VCaP (cell line): ENCODE results near the gene IGLON5.

Experiments
- H3K27ac ChIP-seq: fragments of 450-650 bp; 2 replicates; pipeline ENCODE4 v1.5.1; 2017
- TF ChIP-seq, protein P1 (sequence below): fragments of 450-650 bp; conservative IDR thresholded peaks from 2 replicates; pipeline ENCODE4 v1.5.1; 2017; ENCODE audit warnings: mild to moderate bottlenecking, moderate library complexity

IGLON5 gene

DNA sequence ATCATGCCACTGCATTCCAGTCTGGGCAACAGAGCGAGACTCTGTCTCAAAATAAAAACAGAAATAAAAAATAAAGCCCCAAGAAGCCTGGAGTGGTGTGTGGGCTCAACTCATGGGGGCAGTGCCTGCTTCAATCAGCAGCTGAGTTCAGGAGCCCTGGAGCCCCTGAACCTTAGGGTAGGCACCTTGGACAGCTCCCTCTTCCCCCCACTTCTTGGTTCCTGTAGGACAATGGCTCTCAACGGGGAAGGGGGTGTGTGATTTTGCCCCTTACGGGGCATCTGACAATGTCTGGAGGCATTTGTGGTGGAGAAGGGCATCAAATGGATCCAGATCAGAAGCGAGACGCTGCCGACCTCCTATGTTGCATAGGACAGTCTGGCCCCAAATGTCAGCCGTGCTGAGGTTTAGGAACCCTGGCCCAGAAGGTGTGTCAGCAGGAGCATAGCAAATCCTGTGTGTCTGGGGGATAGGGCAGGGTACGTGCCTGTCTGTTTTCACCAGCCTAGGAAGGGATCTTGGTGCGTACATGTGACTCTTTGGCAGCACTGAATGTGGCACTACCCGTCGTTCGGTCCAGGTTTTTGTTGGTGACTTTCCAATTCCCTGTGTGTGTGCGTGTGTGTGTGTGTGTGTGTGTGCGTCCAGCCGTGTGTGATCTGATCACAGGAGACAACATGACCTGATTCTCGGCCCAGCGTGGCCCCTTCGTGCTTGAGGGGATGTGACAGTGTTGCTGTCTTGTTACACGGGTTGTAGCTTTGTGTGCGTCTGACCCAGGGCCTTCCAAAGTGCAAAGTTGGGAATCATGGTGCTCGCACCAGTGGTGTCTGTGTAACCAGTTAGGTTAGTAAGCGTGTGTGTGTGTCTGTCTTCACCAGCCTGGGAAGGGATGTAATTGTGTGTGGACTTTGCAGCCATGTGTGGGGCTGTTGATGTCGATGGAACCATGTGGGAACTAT lies 7.5 kb downstream of the IGLON5 start:
- TF ChIP-seq, protein P1, sequence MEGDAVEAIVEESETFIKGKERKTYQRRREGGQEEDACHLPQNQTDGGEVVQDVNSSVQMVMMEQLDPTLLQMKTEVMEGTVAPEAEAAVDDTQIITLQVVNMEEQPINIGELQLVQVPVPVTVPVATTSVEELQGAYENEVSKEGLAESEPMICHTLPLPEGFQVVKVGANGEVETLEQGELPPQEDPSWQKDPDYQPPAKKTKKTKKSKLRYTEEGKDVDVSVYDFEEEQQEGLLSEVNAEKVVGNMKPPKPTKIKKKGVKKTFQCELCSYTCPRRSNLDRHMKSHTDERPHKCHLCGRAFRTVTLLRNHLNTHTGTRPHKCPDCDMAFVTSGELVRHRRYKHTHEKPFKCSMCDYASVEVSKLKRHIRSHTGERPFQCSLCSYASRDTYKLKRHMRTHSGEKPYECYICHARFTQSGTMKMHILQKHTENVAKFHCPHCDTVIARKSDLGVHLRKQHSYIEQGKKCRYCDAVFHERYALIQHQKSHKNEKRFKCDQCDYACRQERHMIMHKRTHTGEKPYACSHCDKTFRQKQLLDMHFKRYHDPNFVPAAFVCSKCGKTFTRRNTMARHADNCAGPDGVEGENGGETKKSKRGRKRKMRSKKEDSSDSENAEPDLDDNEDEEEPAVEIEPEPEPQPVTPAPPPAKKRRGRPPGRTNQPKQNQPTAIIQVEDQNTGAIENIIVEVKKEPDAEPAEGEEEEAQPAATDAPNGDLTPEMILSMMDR, result no peak

DNA sequence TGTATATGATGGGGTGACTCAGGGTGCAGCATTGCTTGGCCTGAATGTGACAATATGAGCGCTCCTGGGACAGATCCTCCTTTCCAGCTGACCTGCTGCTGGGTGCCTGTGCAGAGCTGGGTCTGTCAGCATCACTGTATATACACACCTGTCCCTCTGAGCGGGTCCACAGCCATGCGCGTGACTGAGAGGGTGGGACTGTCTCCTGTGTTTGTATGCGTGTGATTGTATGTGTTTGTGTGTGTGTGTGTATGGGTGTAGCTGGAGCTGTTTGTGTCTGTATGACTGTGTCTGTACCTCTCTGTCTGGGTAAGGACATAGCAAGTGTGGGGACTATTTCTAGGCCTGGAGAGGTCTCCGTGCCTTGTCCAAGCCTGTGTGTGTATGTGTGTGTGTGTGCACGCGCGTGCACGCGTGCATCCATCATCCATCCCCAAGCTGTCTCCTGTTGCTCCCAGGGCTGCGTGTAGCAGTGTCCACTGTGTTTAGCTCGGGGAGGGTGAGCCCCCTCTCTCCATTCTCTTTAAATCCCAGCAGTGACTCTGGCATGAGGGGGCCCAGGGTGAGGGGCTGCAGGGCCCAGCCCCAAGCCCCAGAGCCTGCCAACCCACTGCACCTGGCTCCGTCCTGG lies 8.3 kb downstream of the IGLON5 start:
- no peak overlapping the region for H3K27ac ChIP-seq
- TF ChIP-seq, protein P1, result no peak

More for the DNA sequence above, 7.5 kb downstream of the IGLON5 start:
- no peak overlapping the region for H3K27ac ChIP-seq

DNA sequence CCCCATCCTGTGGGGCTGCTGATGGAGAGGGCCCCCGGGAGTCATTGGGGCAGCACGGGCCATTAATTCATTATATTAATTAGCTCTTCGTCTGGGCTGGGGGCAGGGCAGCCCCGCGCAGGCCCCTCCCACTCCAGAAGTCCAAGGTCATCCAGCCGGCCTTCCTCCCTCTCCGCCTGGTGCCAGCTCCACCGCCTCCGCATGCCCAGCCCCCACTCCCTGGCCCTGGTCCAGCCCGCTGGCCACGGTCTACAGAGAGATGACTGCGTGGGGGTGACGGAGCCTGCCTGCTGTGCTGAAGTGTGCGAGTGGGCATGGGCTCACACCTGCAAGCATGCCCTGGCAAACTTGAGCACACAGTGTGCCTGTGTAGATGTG lies 8.8 kb downstream of the IGLON5 start:
- TF ChIP-seq, protein P1, result no peak
- no peak overlapping the region for H3K27ac ChIP-seq

DNA sequence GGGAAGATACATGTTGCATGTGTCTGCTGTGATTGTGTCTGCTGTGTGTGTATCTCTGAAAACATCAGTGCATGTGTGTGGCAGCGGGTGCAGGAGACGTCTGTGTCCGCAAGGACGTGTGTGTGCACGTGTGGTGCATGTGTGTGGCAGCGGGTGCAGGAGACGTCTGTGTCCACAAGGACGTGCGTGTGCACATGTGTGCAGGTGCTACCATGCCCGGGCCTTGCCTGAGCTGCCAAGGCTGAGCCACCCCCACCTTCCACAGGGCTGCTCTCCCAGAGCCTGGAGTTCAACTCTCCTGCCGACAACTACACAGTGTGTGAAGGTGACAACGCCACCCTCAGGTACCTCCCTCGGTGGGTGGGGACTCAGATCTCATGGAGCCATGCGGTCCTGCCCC lies 10.4 kb downstream of the IGLON5 start:
- TF ChIP-seq, protein P1, result no peak
- H3K27ac ChIP-seq, result no peak overlapping the region

DNA sequence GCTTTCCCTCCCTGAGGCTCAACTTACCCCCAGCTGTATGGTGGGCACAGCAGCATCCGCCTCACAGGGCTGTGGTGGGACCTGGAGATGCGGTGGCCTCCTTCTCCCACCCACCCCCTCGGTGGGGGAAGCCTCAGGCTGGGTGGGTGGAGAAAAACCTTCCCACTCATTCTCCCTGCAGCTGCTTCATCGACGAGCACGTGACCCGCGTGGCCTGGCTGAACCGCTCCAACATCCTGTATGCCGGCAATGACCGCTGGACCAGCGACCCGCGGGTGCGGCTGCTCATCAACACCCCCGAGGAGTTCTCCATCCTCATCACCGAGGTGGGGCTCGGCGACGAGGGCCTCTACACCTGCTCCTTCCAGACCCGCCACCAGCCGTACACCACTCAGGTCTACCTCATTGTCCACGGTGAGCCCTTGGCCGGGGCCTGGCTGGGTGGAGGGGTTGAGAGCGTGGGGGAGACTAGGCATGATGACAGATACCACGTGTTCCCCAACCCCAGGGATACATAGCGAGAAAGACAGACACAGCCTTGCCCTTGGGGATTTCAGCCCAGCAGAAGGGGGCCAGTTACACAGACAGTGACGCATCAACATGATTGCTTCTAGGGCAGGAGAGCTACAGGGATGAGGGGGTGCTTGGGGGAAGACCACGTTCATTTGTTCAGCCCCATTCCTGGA lies 12.2 kb downstream of the IGLON5 start:
- TF ChIP-seq, protein P1, result no peak
- H3K27ac ChIP-seq, result no peak overlapping the region

DNA sequence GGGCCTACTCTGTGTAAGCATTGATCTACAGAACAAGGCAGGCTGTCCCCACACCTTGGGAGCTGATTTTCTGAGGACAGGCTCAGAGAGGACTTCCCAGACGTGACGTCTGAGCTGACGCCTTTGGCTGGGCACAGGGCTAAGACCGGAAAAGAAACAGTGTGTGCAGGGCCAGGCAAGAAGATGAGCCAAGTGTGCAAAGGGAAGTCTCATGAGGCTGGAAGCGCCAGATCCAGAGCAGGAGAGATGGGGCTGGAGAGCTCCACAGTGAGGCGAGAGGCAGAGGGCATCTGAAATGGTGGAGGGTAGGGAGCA lies 12.7 kb downstream of the IGLON5 start:
- no peak overlapping the region for H3K27ac ChIP-seq
- TF ChIP-seq, protein P1, result no peak
